GM12872 (cell line): ENCODE data around the gene IL1RAPL1.

Source experiments
- CTCF ChIP-seq: IDR thresholded peaks from 3 replicates; pipeline ENCODE4 v1.5.1; 2011; ENCODE audit warnings: low read depth, mild to moderate bottlenecking, low read length, moderate library complexity; ENCODE audit not compliant: insufficient read depth

The IL1RAPL1 gene

GRCh38 chrX:28586981-28587551, at the start of gene IL1RAPL1:
Gene IL1RAPL1, plus strand, starts transcription at chrX:28587446.
- no peak for TF ChIP-seq CTCF

- TF ChIP-seq CTCF: no peak
Measured at GRCh38 chrX:28542791-28543190, 44.5 kb upstream of the IL1RAPL1 start.

- TF ChIP-seq CTCF: no peak
Measured at GRCh38 chrX:28549838-28550237, 37.4 kb upstream of the IL1RAPL1 start.

- no peak for TF ChIP-seq CTCF
Measured at GRCh38 chrX:28550331-28550872, 36.8 kb upstream of the IL1RAPL1 start.

GRCh38 chrX:28552322-28552721, 34.9 kb upstream of the IL1RAPL1 start:
- no peak for TF ChIP-seq CTCF

GRCh38 chrX:28552882-28553829, 34.1 kb upstream of the IL1RAPL1 start:
- no peak for TF ChIP-seq CTCF

GRCh38 chrX:28576117-28576516, 11.1 kb upstream of the IL1RAPL1 start:
- TF ChIP-seq CTCF: no peak
